RWPE1 (cell line): ENCODE data around the gene NAGA.
"Not testable (repeated sequence)": the region's sequence is repeated elsewhere in the genome, so short reads cannot be mapped to it uniquely, and the experiment has no call there.

Source experiments
- CTCF ChIA-PET: fragments of 350-600 bp; sonication (Branson Sonifier 250); formaldehyde crosslinking; extraction: SDS; loops from one replicate; lab custom pipeline; 2021; lab: Yijun Ruan, JAX
- POLR2A ChIA-PET: fragments of 400-600 bp; formaldehyde crosslinking; extraction: SDS; loops from one replicate; lab custom pipeline; 2020; ENCODE audit warnings: antibody characterized with exemption; ENCODE audit not compliant: low non-redundant PET; lab: Yijun Ruan, JAX
- DNase-seq: peaks from one replicate; pipeline ENCODE4 v3.0.0; 2012; ENCODE audit warnings: low spot score
- H3K27ac ChIP-seq: fragments of 450-650 bp; 2 replicates; pipeline ENCODE4 v1.5.1; 2017
- CTCF ChIP-seq: fragments of 450-650 bp; conservative IDR thresholded peaks from 2 replicates; pipeline ENCODE4 v1.5.1; 2017; ENCODE audit warnings: low read depth, mild to moderate bottlenecking

NAGA gene

DNA sequence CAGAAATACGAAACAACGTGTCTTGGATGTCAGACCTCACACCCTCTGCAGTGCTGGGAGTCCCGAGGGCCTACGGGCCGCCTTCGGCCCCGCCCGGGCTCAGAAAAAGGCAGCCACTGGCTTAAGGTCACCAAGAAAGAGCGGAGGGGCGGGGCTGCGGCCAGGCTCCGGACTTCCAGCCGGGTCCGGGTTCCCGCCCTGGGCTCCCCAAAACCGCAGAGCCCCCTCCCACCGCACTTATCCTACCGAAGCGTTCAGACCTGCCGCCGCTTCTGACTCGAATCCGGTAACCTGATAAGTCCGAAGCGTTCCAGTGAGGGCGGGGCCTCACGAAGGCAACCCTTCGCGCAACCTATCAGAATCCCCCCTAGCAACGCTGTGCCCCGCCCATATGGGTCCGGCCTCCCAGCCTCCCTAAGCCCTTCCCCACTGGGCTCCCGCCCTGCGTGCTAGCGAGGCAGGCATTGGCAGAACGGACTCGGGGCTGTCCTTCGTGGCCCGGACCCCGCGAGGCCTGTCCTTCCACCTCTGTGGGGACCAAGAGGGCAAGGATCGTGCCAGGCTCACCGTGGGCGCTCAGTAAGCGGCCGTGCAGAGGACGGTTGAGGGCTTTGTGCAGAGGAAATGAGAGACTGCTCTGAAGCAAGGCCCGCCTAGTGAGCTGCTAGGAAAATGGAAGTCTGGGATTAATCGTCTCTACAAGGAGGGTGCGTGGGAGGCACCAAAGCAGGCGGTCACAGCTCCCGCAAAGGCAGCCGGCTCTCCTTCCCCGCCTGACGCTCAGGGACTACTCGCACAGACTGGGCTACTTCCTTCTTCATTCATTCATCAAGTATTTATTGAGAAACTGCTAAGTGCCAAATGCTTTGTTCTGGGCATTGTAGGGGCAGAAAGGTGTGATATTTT, at the start of gene NAGA:
Gene NAGA, minus strand, starts transcription at position 296 of the 906 bp plus-strand sequence. CDS start 515 bp downstream, outside the sequence.
- peak; percentile 85 for DNase-seq
- ChIA-PET CTCF (interaction anchor here (0.5 to 0.7 kb wide), 3 partner anchors 20 to 123 kb away, joined by 3 read pairs; no protein-coding TSS in a partner anchor), POLR2A (no interaction called here)
- peak within 1 kb of the TSS; percentile 88 for H3K27ac ChIP-seq
- TF ChIP-seq CTCF: no peak

DNA sequence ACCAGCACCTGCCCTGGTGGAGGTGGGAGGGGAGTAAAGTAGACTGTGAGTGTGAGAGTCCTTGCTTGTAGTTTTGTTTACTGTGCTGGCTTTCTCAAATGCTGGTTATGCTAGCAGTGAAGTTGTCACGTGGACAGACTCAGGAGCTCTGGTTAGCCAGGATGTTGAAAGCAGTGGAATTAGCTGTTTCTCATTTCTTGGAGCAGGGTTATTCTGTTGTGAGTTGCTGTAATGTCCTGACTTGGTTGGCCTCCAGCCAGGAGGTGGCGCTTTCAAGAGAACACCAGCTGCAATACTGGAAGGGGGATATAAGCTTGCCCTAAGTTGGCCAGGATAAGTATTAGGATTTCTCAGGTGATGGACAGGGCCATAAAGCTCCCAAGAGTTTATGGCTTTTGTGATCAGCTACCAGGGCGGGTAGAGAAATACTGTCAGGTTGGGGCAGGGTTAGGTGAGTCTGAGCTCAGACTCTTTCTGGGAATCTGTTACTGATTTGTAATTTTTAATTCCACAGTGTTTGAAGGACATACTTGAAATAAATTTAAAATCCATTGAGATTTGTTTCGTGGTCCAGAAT, 46.3 kb upstream of the NAGA start:
- no peak for TF ChIP-seq CTCF
- H3K27ac ChIP-seq: no peak overlapping the region
- CTCF ChIA-PET: no interaction called here
- no peak for DNase-seq
- POLR2A ChIA-PET: no interaction called here

DNA sequence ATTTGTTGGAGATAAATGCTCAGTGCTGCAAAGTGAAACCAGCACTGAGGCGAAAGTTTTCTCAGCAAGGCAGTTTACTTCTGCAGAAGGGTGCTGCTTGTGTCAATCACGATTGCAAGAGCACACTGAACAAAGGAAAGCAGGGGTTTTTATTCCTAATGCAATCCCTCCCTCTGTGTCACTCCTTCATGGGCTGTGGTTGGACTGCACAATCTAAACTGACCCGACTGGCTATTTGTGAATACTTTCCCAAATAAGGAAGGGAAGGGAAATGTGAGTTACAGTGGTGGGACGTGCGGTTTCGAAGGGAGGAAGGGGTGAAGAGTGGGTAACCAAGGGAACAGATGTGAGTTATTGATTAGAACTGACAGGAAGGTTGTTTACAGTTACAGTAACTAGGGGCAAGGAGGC, 44.8 kb upstream of the NAGA start:
- DNase-seq, CTCF ChIA-PET: not testable (repeated sequence)

DNA sequence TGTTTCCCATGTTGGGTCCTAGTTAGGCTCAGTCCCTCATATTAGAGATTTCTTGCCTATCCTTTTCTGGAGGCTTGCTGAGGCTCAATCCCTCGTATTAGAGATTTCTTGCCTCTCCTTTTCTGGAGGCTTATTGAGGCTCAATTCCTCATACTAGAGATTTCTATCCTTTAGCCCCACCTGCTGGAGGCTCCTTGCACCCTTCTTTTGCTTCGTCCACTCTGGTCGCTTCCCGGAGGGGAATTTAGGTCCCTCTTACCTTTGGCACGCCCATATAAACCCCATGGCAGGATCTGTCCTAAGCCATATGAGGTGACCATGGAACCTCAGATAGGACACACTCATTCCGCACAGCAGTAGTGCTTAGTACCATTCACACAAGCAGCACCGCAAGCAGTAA, 44.1 kb upstream of the NAGA start:
- no peak overlapping the region for H3K27ac ChIP-seq
- POLR2A ChIA-PET: no interaction called here
- CTCF ChIA-PET: no interaction called here
- DNase-seq: no peak
- no peak for TF ChIP-seq CTCF

More for the DNA sequence above, 44.8 kb upstream of the NAGA start:
- POLR2A ChIA-PET, H3K27ac ChIP-seq: not testable (repeated sequence)

DNA sequence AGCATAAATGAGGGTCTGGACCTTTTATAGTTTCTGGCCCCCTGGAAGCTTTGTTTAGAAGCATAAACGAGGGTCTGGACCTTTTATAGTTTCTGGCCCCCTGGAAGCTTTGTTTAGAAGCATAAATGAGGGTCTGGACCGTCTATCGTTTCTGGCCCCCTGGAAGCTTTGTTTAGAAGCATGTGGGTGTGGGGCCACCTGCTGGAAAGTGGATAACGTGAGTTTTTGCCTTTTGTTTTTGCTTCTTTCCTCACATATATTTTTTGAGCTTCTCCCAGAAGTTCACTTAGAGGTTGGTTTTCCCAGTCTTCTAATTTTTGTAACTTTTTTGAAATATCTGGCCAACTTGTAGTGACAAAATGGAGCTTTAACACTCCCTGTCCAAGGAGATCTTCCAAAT, 42.2 kb upstream of the NAGA start:
- CTCF ChIA-PET: interaction anchor here (0.6 kb wide), 2 partner anchors 170 to 277 kb away, joined by 4 read pairs; no protein-coding TSS in a partner anchor
- DNase-seq, POLR2A ChIA-PET: not testable (repeated sequence)

DNA sequence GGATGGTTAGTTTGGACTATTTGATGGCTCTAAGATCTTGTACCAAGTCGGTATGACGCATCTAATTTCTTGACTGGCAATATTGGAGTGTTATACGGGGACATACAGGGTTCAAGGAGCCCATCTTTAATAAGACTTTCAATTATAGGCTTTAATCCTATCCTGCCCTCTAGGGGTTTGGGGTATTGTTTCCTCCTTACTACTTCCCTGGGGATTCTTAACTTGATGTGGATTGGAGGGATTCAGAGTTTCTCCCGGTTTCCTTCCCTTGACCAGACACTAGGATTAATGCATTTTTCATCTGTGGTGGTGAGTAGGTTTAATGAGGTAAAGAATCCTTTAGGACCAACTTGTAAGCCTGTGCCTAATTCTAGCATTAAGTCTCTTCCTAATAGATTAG, 41.2 kb upstream of the NAGA start:
- ChIA-PET CTCF (no interaction called here), POLR2A (no interaction called here)
- DNase-seq: no peak
- H3K27ac ChIP-seq: no peak overlapping the region
- no peak for TF ChIP-seq CTCF

More for the DNA sequence above, 42.2 kb upstream of the NAGA start:
- not testable (repeated sequence) for H3K27ac ChIP-seq

DNA sequence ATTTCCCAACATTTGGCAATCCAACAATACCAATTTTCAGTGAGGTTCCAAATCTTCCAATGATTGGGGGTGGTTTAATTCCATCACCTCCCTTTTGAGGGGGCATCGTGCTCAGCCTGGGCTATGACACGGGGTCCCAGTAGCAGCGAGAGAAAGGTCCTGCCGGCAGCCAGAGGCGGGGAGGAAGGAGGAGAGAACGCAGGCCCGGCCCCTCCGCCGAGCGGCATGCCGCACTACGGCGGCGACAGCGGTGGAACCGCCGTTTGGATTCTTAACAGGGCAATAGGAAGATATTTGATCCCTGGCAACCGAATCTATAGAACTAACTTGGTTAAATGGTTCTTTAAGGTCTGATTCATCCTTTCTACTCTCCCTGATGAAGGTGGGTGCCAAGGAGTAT, 38.2 kb upstream of the NAGA start:
- TF ChIP-seq CTCF: no peak
- DNase-seq: no peak
- CTCF ChIA-PET: no interaction called here
- POLR2A ChIA-PET: no interaction called here
- no peak overlapping the region for H3K27ac ChIP-seq

DNA sequence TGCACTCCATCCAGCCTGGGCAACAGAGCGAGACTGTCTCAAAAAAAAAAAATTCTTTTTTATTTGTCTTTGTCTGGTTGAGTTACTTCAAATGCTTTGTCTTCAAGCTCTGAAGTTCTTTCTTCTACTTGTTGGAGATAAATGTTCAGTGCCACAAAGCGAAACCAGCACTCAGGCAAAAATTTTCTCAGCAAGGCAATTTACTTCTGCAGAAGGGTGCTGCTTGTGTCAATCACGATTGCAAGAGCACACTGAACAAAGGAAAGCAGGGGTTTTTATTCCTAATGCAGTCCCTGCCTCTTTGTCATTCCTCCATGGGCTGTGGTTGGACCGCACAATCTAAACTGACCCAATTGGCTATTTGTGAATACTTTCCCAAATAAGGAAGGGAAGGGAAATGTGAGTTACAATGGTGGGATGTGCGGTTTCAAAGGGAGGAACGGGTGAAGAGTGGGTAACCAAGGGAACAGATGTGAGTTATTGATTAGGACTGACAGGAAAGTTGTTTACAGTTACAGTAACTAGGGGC, 33.8 kb upstream of the NAGA start:
- POLR2A ChIA-PET, DNase-seq, CTCF ChIA-PET, H3K27ac ChIP-seq: not testable (repeated sequence)
